CD4-positive, alpha-beta T cell (primary cell): ENCODE results near the gene DYRK1B. TPM values are rescaled to one million over a fixed set of nuclear protein-coding genes. Genes with fewer than 3 reads are reported as not detected.

Source experiments
- ATAC-seq: fragments of 200-7000 bp; cut with Tn5 transposase; one replicate; pipeline ENCODE4 v1.10.0; 2022; ENCODE audit warnings: mild to moderate bottlenecking; ENCODE audit not compliant: poor library complexity
- CTCF ChIA-PET: fragments of 350-600 bp; sonication (Branson Sonifier 250); formaldehyde crosslinking; loops from one replicate; lab custom pipeline; 2021; ENCODE audit warnings: antibody characterized with exemption, inconsistent platforms; lab: Charles Lee
- POLR2A ChIA-PET: fragments of 350-600 bp; sonication (Branson Sonifier 250); formaldehyde crosslinking; loops from one replicate; lab custom pipeline; 2021; ENCODE audit warnings: antibody characterized with exemption, inconsistent platforms; lab: Charles Lee
- DNase-seq, 14 experiments: peaks; one replicate each; pipeline ENCODE4 v3.0.0-alpha.2; 2013 to 2020; ENCODE audit warnings: mixed read lengths in 2 of 14
- H3K27ac ChIP-seq, 2 donors: one replicate each; pipeline versions ENCODE4 v1.5.1 to v1.7.0; 2013; ENCODE audit warnings: low read length in 2 of 2, low read depth in 1 of 2, mild to moderate bottlenecking in 1 of 2
- H3K27me3 ChIP-seq, 2 experiments: 1 replicate in 1 of 2; 2 replicates in 1 of 2; pipeline versions ENCODE4 v1.6.1 to v1.7.0; 2013; ENCODE audit warnings: low read length in 2 of 2, control low read depth in 1 of 2, mild to moderate bottlenecking in 1 of 2, moderate library complexity in 1 of 2; ENCODE audit not compliant: insufficient read depth in 2 of 2, control insufficient read depth in 1 of 2
- H3K36me3 ChIP-seq: one replicate; pipeline ENCODE4 v1.6.1; 2013; ENCODE audit warnings: low read length, control low read depth; ENCODE audit not compliant: insufficient read depth
- H3K4me1 ChIP-seq: one replicate; pipeline ENCODE4 v1.6.1; 2013; ENCODE audit warnings: low read length, control low read depth; ENCODE audit not compliant: insufficient read depth
- H3K4me3 ChIP-seq: one replicate; pipeline ENCODE4 v1.5.1; 2013; ENCODE audit warnings: mild to moderate bottlenecking, low read length, moderate library complexity
- H3K9me3 ChIP-seq, 2 experiments: 1 replicate in 1 of 2; 2 replicates in 1 of 2; pipeline versions ENCODE4 v1.6.1 to v1.7.0; 2013; ENCODE audit warnings: low read length in 2 of 2, mild to moderate bottlenecking in 2 of 2, control low read depth in 1 of 2, moderate library complexity in 1 of 2; ENCODE audit not compliant: control insufficient read depth in 1 of 2, insufficient read depth in 1 of 2
- H3K27ac Mint-ChIP-seq: one replicate; pipeline ENCODE4 v1.8.0; 2020; ENCODE audit warnings: mixed read lengths
- H3K27me3 Mint-ChIP-seq: one replicate; pipeline ENCODE4 v1.8.0; 2021; ENCODE audit warnings: mixed read lengths
- H3K36me3 Mint-ChIP-seq: one replicate; pipeline ENCODE4 v1.8.0; 2021; ENCODE audit warnings: low read depth, mixed read lengths
- H3K4me1 Mint-ChIP-seq: one replicate; pipeline ENCODE4 v1.8.0; 2021; ENCODE audit warnings: low read depth, mixed read lengths
- H3K4me3 Mint-ChIP-seq: one replicate; pipeline ENCODE4 v1.8.0; 2020; ENCODE audit warnings: mild to moderate bottlenecking, mixed read lengths
- H3K9me3 Mint-ChIP-seq: one replicate; pipeline ENCODE4 v1.8.0; 2020; ENCODE audit warnings: mixed read lengths
- CTCF ChIP-seq: fragments of 200-600 bp; IDR thresholded peaks from one replicate; pipeline ENCODE4 v1.8.0; 2022; ENCODE audit warnings: antibody characterized with exemption, mild to moderate bottlenecking
- intact Hi-C, 2 experiments: fragments of 100-400 bp; cut with DNase I in 1 of 2; cut with micrococcal nuclease in 1 of 2; formaldehyde crosslinking; loops; one replicate each; pipeline versions ENCODE4 v1.15.1 to v1.9.0; 2023 to 2025; cut with DNase I, micrococcal nuclease
- microRNA-seq: library from miRNA; unstranded; fragments of <30 nt; microRNA quantifications from one replicate; pipeline ENCODE4 v1.2.0, GENCODE V29; 2021; ENCODE audit warnings: borderline microRNAs expressed, borderline replicate concordance
- total RNA-seq, 174 experiments: library from RNA in 2 of 174; stranded (reverse) in 2 of 174; gene quantifications; one replicate each; pipeline ENCODE4 v1.2.3 and lab custom pipeline; 2021 to 2026

Gene DYRK1B
- total RNA-seq, 2 experiments from 2014 or later, result 18.9 to 19.4 TPM

- ATAC-seq (no peak), DNase-seq (no peak)
- CTCF ChIA-PET, result no interaction called here
- Histone ChIP-seq H3K36me3 (no peaks in the 10 kb centered on the region), H3K27ac (no peak overlapping the region), H3K9me3 (no peaks in the 10 kb centered on the region), H3K4me3 (no peak overlapping the region), H3K27me3 (peaks cover 13 to 18% of the 10 kb centered on the region in 2 experiments), H3K4me1 (no peaks in the 10 kb centered on the region)
- Mint-ChIP-seq H3K27ac (no peak overlapping the region), H3K4me1 (no peaks in the 10 kb centered on the region), H3K27me3 (peaks cover 57% of the 10 kb centered on the region), H3K9me3 (no peaks in the 10 kb centered on the region), H3K36me3 (no peaks in the 10 kb centered on the region), H3K4me3 (no peak overlapping the region)
- POLR2A ChIA-PET, result no interaction called here
- no peak for TF ChIP-seq CTCF
- intact Hi-C loops, result no loop called here
Measured at GRCh38 chr19:39780894-39781293, 53.1 kb downstream of the DYRK1B start.

GRCh38 chr19:39778763-39779162 lies 55.2 kb downstream of the DYRK1B start, which contains the start of gene LEUTX:
LEUTX (plus strand) TSS chr19:39778854; CDS start chr19:39778921, 67 bp downstream.
- ATAC-seq, result no peak
- peaks cover 43% of the 10 kb centered on the region for H3K27me3 Mint-ChIP-seq

More at GRCh38 chr19:39778763-39779162, 55.2 kb downstream of the DYRK1B start, which contains the start of gene LEUTX:
- Histone ChIP-seq H3K9me3 (no peaks in the 10 kb centered on the region), H3K36me3 (no peaks in the 10 kb centered on the region), H3K4me1 (no peaks in the 10 kb centered on the region), H3K27me3 (no peaks in the 10 kb centered on the region), H3K27ac (no peak within 1 kb of the TSS), H3K4me3 (no peak within 1 kb of the TSS)
- no peaks in the 10 kb centered on the region for H3K36me3 Mint-ChIP-seq
- ChIA-PET POLR2A (no interaction called here), CTCF (no interaction called here)
- H3K27ac Mint-ChIP-seq, result no peak within 1 kb of the TSS
- DNase-seq, result no peak
- H3K9me3 Mint-ChIP-seq, result no peaks in the 10 kb centered on the region
- no peak for TF ChIP-seq CTCF
- intact Hi-C loops, result no loop called here
- no peak within 1 kb of the TSS for H3K4me3 Mint-ChIP-seq
- H3K4me1 Mint-ChIP-seq, result no peaks in the 10 kb centered on the region

Small RNA genes within 50 kb of the gene (microRNA-seq; reads per million reads assigned to microRNA genes)
- gene MIR6719, result not detected

Other genes starting within 250 kb of the DYRK1B start
- gene LGALS13, start 231.6 kb downstream of the DYRK1B start, total RNA-seq, result not detected
- gene LGALS16, start 178.2 kb downstream of the DYRK1B start, total RNA-seq, result not detected
- gene LGALS14, start 129.7 kb downstream of the DYRK1B start, total RNA-seq, result not detected
- not detected for gene CLC, start 96.1 kb downstream of the DYRK1B start, total RNA-seq
- not detected for gene LEUTX, start 55.3 kb downstream of the DYRK1B start, total RNA-seq
- gene FBL, start 12.2 kb upstream of the DYRK1B start, total RNA-seq, result 100 to 1,000 TPM; 267 to 287 TPM
- gene FCGBP, start 100.5 kb upstream of the DYRK1B start, total RNA-seq, result 10 to 100 TPM; 16.3 to 19.1 TPM
- 10 to 100 TPM; 61.3 to 67.4 TPM for gene PSMC4, start 137.0 kb upstream of the DYRK1B start, total RNA-seq
- gene ZNF546, start 162.9 kb upstream of the DYRK1B start, total RNA-seq, result 1 to 10 TPM; 2.4 to 3.8 TPM
- gene ZNF780B, start 222.1 kb upstream of the DYRK1B start, total RNA-seq, result 10 to 100 TPM; 11.8 to 12.0 TPM